Stimulated activated CD8-positive, alpha-beta memory T cell treated with anti-CD3 and anti-CD28 coated beads, Interleukin-4, amount 100 ng/mL, for 48 hours (primary cell): ENCODE data around the gene HRAS.

Experiments
- DNase-seq: peaks from one replicate; pipeline ENCODE4 v3.0.0-alpha.2; 2020

HRAS gene

DNA sequence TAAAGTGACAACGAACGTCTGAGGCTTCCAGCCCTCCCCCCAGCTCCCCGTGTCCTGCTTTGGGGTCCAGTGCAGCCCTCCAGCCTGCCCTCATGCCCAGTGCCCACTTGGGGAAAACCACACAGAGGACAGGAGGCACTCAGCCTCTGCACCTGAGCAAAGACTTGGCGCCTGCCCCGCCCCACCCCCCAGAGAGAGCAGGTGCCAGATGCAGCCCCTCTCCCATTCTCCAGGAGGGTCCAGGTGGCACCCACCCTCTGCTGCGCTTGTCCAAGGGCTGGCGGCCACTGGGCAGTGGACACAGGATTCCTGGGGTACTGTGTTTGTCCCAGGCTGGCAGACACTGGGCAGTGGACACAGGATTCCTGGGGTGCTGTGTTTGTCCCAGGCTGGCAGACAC is 44.0 kb downstream of the HRAS start:
- DNase-seq = no peak

DNA sequence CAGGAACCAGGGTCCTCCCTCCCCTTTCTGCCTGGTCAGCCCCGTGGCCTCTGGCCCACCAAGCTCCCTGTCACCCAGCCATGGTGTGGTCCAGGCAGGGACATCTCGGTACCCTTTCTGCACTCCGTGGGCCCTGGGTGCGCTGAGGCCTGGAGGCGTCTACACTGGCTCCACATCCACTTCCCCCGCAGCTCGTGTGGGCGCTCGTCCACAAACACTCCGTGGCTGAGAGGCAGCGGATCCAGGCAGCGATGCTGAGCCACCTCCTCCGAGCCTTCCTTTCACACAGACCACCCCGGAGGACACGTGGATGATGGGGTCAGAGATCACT is 44.5 kb downstream of the HRAS start:
- no peak for DNase-seq

DNA sequence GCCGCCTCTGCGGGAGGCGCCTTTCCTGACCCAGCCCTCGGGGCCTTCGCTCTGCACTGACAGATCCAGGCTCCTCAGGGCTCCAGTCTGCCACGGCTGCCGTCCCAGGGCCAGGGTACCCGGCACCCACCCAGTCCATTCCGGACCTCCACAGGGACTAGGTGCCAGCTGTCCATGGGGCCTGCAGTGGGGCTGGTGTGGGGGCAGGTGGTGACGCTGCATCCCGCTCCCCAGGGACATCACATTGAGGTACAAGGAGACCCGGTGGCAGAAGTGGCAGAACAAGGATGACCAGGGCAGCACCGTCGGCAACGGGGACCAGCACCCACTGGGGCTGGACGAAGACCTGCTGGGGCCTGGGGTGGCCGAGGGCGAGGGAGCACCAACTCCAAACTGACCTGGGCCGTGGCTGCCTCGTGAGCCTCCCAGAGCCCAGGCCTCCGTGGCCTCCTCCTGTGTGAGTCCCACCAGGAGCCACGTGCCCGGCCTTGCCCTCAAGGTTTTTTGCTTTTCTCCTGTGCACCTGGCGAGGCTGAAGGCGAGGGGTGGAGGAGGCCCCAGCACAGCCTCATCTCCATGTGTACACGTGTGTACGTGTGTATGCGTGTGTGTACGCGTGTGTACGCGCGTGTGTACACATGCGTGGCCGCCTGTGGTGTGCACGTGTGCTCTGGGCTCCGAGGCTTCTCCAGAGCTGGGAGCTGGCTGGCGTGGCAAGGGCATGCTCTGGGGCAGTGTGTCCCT is 45.0 kb downstream of the HRAS start:
- DNase-seq = no peak

DNA sequence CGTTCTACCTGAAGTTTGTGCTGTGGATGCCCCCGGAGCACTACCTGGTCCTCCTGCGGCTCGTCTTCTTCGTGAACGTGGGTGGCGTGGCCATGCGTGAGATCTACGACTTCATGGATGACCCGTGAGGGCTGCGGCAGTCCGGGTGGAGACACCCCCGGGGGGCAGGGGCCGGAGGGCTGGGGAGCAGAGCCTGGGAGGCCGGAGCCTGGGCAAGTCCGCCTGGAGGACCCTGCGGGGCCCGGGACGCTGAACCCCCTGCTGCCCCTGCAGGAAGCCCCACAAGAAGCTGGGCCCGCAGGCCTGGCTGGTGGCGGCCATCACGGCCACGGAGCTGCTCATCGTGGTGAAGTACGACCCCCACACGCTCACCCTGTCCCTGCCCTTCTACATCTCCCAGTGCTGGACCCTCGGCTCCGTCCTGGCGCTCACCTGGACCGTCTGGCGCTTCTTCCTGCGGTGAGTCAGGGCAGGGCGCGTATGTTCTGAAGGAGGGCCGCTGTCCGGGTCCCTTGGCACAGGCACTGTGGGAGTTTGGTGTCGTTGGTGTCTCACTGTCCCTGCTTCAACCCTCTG is 45.7 kb downstream of the HRAS start:
- DNase-seq = no peak

DNA sequence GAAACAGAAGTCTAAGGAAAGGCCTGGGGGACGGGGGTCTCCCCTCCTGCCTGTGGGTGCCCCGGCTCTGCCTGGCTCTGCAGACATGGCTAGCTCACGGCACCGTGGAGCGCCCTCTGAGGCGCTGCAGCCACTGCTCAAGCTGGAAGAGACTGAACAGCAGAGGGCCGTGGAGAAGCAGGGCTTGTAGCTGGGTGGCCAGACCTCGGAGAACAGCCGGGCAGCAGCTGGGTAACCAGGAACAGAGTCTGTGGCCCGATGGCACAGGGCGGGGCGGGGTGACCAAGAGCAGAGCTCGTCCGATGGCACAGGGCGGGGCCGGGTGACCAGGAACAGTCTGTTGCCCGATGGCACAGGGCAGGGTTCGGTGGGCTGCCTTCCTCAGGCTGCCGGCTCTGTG is 46.4 kb downstream of the HRAS start:
- no peak for DNase-seq

DNA sequence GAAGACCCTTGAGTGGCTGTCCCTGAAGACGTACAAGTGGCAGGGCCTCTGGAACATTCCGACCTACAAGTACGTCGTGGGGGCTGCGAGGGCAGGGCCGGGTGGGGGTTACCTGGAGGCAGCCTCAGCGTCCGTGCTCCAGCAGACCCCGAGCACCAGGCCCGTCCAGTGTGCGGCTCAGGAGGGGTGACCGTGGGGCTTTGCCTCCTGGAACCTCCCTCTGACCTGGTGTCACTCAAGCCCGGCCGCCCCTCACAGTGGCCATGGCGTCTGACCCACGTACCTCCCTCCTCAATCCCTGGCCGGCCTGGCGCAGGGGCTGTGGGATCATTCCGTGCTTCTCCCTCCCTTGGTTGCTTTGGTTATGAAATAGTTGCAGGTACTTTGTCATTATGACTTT is 46.8 kb downstream of the HRAS start:
- no peak for DNase-seq

DNA sequence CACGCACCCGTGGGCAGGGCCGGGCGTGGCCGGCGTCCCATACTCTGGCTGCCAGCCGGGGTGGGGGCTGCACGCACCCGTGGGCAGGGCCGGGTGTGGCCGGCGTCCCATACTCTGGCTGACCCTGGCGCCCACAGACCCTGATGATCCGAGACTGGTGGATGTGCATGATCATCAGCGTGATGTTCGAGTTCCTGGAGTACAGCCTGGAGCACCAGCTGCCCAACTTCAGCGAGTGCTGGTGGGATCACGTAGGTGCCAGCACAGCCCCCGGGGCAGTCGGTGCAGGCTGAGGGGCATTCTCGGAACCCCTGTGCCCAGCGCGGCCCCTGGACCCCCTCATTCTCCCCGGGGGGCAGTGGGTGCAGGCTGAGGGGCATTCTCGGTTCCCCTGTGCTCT is 47.3 kb downstream of the HRAS start:
- DNase-seq = no peak

DNA sequence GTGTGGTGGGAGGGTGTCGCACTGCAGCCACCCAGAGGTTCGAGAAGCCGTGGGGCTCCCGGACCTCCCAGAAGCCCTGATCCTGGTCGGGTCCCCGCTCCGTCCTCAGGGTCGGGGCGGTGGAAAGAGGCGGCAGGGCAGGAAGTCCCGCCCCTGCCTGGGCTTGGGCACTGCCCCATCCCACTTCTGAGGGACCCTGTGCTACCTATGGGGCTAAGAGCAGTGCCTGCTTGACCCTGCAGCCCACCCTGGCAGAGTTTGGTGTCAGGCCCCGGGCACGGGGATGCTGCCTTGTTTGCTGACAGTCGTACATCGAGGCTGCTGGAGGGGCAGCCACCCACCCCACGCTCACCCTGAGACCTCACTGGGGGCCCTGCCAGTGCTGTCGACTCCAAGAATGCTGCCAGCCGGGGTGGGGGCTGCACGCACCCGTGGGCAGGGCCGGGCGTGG is 47.8 kb downstream of the HRAS start:
- no peak for DNase-seq

DNA sequence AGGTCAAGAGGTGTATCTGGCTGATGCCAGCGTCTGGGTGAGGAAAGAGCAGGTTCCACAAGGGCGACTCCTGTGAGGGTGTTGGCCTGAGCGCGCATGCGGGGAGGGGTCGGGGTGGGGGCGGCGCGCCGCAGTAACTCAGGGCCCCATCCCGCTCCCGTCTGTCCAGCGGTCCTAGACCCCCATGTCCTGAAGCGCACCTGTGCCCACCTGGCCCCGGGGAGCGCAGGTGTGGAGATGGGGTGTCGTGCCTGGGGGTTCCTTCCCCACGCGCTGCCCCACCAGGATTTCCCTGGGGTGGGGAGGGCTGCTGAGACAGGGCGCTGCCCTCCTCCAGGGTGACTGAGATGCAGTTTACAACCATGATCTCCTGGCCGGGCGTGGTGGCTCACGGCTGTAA is 49.2 kb downstream of the HRAS start:
- DNase-seq = no peak

DNA sequence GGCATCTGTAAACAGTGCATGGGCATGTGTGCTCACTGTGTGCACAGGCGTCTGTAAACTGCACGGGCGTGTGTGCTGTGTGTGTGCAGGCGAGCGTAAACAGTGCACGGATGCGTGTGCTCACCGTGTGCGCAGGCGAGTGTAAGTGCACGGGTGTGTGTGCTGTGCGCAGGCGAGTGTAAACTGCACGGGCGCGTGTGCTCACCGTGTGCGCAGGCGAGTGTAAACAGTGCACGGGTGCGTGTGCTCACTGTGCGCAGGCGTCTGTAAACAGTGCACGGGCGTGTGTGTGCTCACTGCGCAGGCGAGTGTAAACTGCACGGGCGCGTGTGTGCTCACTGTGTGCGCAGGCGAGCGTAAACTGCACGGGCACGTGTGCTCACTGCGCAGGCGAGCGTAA is 50.8 kb downstream of the HRAS start:
- no peak for DNase-seq
